Motor neuron (in vitro differentiated cells): Measurements from ENCODE around the gene TAGLN. TPM values are rescaled to one million over a fixed set of nuclear protein-coding genes. Genes with fewer than 3 reads are reported as not detected.
A peak's percentile ranks its signal among the peaks of the same experiment; 100 is the strongest.
"Not testable (repeated sequence)": the region's sequence is repeated elsewhere in the genome, so short reads cannot be mapped to it uniquely, and the experiment has no call there.

Experiments used
- ATAC-seq, 8 experiments: fragments of 200-7000 bp; cut with Tn5 transposase; replicated peaks in 6 of 8; 2 replicates each; pipeline ENCODE4 v1.8.0; 2021; ENCODE audit warnings: mild to moderate bottlenecking in 8 of 8, moderate library complexity in 8 of 8
- H3K27ac ChIP-seq, 2 donors: fragments of 250-450 bp; sonication (Bioruptor Pico); 2 replicates each; pipeline ENCODE4 v1.9.0; 2021; ENCODE audit warnings: antibody characterized with exemption in 2 of 2, mild to moderate bottlenecking in 2 of 2, moderate library complexity in 1 of 2
- H3K4me1 ChIP-seq, 2 donors: fragments of 250-450 bp; sonication (Bioruptor Pico); replicated peaks in 1 of 2; 2 replicates each; pipeline ENCODE4 v1.6.1; 2021; ENCODE audit warnings: antibody characterized with exemption in 2 of 2, mild to moderate bottlenecking in 2 of 2, moderate library complexity in 1 of 2
- H3K4me3 ChIP-seq, 5 donors: fragments of 250-450 bp; sonication (Bioruptor Pico); 2 replicates each; pipeline ENCODE4 v1.9.0; 2021; ENCODE audit warnings: antibody characterized with exemption in 5 of 5, mild to moderate bottlenecking in 5 of 5, moderate library complexity in 4 of 5
- WGBS, 10 experiments: fragments of 450-650 bp; shearing (Covaris generic); methylation state at CpG; one replicate each; pipeline ENCODE4 v1.0.0; 2022; 5-methylcytosine and 5-hydroxymethylcytosine counted together
- in situ Hi-C, 9 experiments: fragments of 400-800 bp; cut with MboI; loops; one replicate each; pipeline ENCODE4 v1.15.0; 2021; ENCODE audit warnings: low sequenced_read_pairs in 9 of 9, low pct_unique_long_range_greater_than_20kb in 2 of 9; ENCODE audit not compliant: unreplicated experiment in 9 of 9
- total RNA-seq, 8 experiments: library from RNA; unstranded; fragments of 300-600 nt; gene quantifications; 2 replicates each; pipeline versions ENCODE4 v1.2.3 to v1.2.4, GENCODE V29; 2022

The TAGLN gene
- total RNA-seq, 8 experiments from 2014 or later: 1.5 to 622 (median 4.9) TPM

DNA sequence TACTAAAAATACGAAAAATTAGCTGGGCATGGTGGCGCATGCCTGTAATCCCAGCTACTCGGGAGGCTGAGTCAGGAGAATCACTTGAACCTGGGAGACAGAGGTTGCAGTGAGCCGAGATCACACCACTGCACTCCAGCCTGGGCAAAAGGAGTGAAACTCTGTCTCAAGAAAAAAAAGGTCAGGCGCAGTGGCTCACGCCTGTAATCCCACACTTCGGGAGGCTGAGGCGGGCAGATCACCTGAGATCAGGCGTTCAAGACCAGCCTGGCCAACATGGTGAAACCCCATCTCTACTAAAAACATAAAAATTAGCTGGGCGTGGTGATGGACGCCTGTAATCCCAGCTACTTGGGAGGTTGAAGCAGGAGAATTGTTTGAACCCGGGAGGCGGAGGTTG is 16.0 kb upstream of the TAGLN start:
- ATAC-seq, H3K4me1 ChIP-seq, H3K4me3 ChIP-seq, in situ Hi-C loops, H3K27ac ChIP-seq: not testable (repeated sequence)
- WGBS, 10 experiments: 80 to 96% (median 90%) methylated on average over 1 to 9 of the region's 13 CpGs; no CpG with 5 or more reads in 2 of the 10 experiments

DNA sequence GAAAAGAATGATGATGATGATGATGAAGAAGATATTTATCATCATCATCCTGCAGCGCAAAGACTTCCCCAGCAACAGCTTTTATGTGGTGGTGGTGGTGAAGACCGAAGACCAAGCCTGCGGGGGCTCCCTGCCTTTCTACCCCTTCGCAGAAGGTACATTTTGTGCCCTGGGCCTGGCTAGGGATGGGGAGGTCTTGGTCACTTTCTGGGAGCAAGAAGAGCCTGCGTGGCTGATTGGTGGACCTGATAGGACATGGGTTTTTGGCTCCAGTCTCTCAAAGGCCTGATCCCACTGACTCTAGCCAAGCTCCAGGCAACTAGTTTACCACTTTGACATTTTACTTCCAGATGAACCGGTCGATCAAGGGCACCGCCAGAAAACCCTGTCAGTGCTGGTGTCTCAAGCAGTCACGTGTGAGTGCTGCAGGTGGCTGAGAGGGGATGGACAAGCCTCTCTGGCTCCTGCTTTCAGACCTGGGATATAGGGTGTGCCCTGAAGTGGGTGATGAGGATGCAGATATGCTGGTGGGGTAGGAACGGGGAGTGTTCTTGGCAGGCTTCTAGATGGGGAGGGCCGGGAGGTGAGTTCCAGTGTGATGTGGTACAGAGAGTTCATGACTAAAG is 15.3 kb upstream of the TAGLN start:
- Histone ChIP-seq H3K4me1 (peaks cover 7 to 8% of the 10 kb centered on the region in 2 donors), H3K4me3 (no peak overlapping the region), H3K27ac (no peak overlapping the region)
- WGBS, 10 experiments: 60 to 100% (median 91%) methylated on average over 1 to 5 of the region's 11 CpGs; no CpG with 5 or more reads in 2 of the 10 experiments
- in situ Hi-C loops: no loop called here
- peak in 1 of 8 experiments; percentile 11 for ATAC-seq

DNA sequence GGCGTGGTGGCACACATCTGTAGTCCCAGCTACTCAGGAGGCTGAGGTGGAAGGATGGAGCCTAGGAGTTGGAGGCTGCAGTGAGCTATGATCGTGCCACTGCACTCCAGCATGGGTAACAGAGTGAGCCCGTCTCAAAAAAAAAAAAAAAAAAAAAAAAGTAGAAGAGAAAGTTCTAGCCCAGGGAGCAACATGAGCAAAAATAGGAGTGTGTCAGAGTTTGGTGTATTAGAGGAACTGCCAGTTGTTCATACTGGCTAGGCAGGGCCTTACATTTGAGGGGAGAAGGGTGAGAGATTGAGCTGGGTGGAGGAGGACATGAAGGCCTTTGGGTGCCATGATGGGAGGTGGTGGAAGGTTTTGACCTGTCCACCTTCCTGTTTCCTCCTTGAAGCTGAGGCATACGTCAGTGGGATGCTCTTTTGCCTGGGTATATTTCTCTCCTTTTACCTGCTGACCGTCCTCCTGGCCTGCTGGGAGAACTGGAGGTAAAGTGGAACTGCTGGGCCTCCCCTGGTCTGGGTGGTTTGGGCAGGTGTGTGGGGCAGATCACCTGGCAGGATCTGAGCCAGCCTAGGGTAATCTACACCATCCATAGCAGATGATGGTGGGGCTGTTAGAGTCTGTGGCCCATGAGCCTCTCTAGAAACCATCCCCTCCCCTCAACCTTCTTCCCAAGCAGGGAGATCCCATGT is 13.3 kb upstream of the TAGLN start:
- WGBS, 10 experiments: 80 to 100% (median 91%) methylated on average over 1 to 4 of the region's 5 CpGs; no CpG with 5 or more reads in 4 of the 10 experiments
- ATAC-seq: no peak
- in situ Hi-C loops: no loop called here

DNA sequence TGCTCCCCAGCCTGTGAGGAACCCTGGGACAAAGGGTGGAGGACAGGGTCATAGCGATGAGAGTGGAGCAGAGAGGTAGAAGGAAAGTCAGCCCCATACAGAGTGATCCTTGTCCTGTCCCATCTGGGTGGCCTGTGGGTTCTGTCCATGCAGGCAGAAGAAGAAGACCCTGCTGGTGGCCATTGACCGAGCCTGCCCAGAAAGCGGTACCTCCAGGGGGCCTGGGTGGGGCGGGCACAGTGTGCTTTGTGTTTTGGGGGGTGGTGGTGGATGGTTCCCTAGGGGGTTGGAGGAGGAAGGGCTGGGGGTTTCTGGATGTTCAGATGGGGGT is 12.8 kb upstream of the TAGLN start:
- ATAC-seq: no peak
- Histone ChIP-seq H3K4me3 (no peak overlapping the region), H3K4me1 (no peaks in the 10 kb centered on the region), H3K27ac (no peak overlapping the region)
- WGBS, 10 experiments: no CpG with 5 or more reads among the region's 4 CpGs
- in situ Hi-C loops: no loop called here

More for the DNA sequence above, 13.3 kb upstream of the TAGLN start:
- Histone ChIP-seq H3K4me1 (no peaks in the 10 kb centered on the region), H3K27ac (no peak overlapping the region), H3K4me3 (no peak overlapping the region)

DNA sequence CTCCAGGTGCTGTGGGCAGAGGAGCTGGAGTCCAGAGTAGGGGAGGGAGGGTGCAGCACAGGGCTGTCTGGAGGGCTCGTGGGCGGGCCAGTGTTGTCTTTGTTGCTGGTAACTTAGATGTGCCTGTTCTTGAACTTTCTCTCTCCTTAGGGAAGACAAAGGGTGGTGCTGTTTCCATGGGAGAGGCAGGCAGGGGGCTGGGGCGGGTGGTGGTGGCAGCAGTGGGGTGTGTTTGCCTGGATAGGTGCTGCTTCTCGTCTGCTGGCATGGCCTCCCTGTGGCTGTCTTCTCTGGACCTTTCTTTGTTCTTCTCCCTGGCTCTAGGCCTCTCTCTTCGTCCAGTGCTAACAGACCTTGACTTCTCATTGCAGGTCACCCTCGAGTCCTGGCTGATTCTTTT is 12.2 kb upstream of the TAGLN start:
- H3K4me1 ChIP-seq: no peaks in the 10 kb centered on the region
- WGBS, 10 experiments: 75 to 92% (median 80%) methylated on average over 1 to 2 of the region's 6 CpGs; no CpG with 5 or more reads in 6 of the 10 experiments
- in situ Hi-C loops: no loop called here
- H3K27ac ChIP-seq: no peak overlapping the region
- peak in 3 of 8 experiments; percentile 18 to 34 (median 30) for ATAC-seq
- no peak overlapping the region for H3K4me3 ChIP-seq

DNA sequence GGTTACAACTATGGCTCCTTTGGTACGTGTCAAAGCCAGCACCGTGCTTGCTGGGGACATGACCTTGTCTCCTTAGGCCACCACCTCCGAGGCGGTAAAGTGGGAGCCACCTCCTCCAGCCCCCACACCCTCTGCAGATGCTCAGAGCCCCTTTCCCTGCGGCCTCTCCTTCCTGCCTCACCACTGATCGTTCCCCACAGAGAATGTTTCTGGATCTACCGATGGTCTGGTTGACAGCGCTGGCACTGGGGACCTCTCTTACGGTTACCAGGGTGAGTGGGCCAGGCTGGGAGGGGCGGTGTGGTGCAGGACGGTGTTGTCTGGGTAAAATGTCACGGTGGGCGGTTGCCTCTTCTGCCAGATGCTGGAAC is 11.8 kb upstream of the TAGLN start:
- in situ Hi-C loops: no loop called here
- no peak for ATAC-seq
- no peak overlapping the region for H3K4me3 ChIP-seq
- H3K27ac ChIP-seq: no peak overlapping the region
- no peaks in the 10 kb centered on the region for H3K4me1 ChIP-seq
- 82 to 100% (median 100%) methylated on average over 1 to 7 of the region's 13 CpGs; no CpG with 5 or more reads in 5 of the 10 experiments for WGBS, 10 experiments

DNA sequence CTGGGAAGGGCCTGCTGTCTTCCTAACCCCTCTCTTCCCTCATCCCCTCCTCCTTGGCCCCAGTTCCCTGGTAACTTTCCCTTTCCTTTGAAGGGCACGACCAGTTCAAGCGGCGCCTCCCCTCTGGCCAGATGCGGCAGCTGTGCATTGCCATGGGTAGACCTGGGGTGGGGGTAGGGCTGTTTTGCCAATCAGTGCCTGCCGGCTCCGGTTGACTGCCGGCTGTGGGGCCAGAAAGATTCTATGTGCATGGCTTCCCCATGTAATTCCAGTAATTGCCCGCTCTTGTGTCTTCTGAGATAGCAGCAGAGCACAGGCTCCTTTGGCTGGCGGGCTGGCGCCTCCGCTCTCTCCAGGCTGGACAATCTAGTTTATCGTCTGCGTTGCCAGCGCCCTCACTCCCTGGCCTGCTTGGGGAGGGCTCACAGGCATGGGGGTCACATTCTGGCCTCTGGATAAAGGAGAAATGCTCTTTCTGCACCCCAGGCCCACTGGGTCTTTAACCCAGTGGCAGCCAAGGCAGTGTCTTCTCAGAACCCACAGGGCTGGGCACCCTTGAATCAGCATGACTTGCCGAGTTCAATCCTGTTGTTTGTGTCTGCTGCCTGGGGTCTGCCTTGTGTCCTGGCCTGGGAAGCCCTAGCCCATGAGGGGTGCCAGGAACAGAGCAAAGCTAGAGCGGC is 11.2 kb upstream of the TAGLN start:
- ATAC-seq: no peak
- Histone ChIP-seq H3K4me3 (no peak overlapping the region), H3K27ac (no peak overlapping the region), H3K4me1 (no peaks in the 10 kb centered on the region)
- WGBS, 10 experiments: 80 to 100% (median 100%) methylated on average over 1 to 2 of the region's 16 CpGs; no CpG with 5 or more reads in 2 of the 10 experiments
- in situ Hi-C loops: no loop called here

DNA sequence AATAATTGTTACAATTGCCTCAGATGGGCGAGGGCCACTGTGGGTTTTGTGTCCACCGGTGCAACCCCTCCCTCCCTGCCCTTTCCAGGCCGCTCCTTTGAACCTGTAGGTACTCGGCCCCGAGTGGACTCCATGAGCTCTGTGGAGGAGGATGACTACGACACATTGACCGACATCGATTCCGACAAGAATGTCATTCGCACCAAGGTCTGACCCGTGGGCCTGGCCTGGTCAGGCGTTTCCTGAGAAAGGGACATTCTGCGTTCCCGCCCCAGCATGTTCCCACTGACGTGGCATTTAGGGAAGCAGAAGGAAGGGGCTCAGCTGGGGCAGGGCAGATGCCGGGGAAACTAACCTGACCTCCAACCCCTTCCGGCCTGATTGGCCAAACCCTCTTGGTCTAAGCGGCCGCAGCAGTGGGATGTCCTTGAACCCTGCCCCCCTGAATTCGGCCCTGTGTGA is 10.5 kb upstream of the TAGLN start:
- Histone ChIP-seq H3K27ac (no peak overlapping the region), H3K4me3 (no peak overlapping the region), H3K4me1 (no peaks in the 10 kb centered on the region)
- in situ Hi-C loops: no loop called here
- no peak for ATAC-seq
- WGBS, 10 experiments: 70 to 100% (median 87%) methylated on average over 2 to 11 of the region's 20 CpGs; no CpG with 5 or more reads in 5 of the 10 experiments

DNA sequence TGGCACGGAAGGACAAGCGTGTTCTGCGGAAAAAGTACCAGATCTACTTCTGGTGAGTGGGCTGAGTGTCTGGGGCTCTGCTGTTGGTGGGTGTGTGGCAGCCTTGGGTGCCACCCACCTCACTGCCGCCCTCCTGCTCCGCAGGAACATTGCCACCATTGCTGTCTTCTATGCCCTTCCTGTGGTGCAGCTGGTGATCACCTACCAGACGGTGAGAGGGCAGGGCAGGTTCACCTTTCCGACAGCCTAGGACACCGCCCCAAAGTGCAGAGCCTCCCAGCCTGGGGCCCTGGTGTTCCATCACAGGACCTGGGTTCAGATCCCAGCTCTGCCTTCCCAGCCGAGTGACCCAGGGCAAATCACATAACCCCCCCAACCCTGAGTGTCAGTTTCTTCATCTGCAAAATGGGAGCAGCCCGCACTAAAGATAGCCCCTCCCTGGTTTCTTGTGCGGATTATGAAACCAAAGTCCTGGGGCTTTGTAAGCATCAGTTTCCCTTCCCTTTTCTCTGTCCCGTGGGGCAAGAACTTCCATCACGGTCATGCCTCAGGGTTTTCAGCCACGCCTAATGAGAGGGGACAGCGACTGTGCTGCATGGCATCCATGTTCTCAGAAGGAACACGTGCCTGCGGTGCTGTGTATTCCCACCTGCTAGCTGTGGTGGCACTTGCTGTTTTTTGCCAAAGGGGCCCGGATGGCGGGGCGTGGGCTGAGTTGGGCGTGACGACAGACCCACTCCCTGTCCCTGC is 9.8 kb upstream of the TAGLN start:
- H3K4me3 ChIP-seq: no peak overlapping the region
- in situ Hi-C loops: no loop called here
- H3K27ac ChIP-seq: no peak overlapping the region
- 80 to 100% (median 88%) methylated on average over 1 to 12 of the region's 22 CpGs; no CpG with 5 or more reads in 6 of the 10 experiments for WGBS, 10 experiments
- ATAC-seq: no peak
- H3K4me1 ChIP-seq: no peaks in the 10 kb centered on the region

DNA sequence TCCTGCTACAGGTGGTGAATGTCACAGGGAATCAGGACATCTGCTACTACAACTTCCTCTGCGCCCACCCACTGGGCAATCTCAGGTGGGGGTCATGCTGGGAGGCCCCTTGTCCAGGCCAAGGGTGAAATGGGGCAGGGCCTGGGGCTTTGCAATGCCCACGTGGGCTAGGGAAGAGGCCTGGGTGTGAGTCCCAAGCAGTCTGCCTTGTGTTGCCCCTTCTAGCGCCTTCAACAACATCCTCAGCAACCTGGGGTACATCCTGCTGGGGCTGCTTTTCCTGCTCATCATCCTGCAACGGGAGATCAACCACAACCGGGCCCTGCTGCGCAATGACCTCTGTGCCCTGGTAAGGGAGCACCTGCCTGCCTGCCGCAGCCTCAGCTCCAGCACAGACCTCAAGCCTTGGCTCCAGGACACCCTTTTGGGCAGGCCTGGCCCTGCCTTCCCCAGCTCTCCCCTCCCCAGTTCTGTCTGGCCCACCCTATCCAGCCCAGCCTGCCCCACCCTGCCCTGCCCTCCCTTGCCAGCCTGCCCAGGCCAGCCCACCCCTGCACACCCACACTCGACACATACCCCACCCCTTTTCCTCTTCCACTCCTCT is 9.1 kb upstream of the TAGLN start:
- Histone ChIP-seq H3K4me3 (no peak overlapping the region), H3K4me1 (no peaks in the 10 kb centered on the region), H3K27ac (no peak overlapping the region)
- peak in 1 of 8 experiments; percentile 12 for ATAC-seq
- 67 to 80% (median 67%) methylated on average over 1 to 2 of the region's 8 CpGs; no CpG with 5 or more reads in 7 of the 10 experiments for WGBS, 10 experiments
- in situ Hi-C loops: no loop called here

DNA sequence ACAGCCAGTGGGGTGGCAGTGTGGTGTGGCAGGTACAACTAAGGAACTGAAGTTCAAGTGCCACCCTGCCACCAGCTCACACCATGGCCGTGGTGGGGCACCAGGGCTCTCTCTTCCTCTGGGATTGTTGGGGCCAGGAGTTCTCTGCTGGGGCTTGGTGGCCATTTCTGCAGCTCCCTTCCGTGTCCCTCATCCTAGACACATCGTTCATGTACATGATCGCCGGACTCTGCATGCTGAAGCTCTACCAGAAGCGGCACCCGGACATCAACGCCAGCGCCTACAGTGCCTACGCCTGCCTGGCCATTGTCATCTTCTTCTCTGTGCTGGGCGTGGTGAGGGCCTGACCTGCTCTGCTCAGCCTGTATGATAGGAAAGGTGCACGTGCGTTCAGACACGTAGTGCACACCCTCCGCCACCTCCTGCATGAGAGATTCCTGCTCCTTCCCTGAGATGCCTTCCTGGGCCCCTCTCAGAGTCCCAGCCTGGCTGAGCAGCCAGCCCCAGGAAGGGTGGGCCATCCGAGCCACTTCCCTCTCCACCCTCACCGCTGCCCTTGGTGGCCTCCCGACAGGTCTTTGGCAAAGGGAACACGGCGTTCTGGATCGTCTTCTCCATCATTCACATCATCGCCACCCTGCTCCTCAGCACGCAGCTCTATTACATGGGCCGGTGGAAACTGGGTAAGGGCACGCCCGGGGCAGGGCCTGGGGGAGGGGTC is 7.3 kb upstream of the TAGLN start:
- Histone ChIP-seq H3K4me1 (no peaks in the 10 kb centered on the region), H3K4me3 (no peak overlapping the region), H3K27ac (no peak overlapping the region)
- no peak for ATAC-seq
- 67 to 100% (median 93%) methylated on average over 1 to 6 of the region's 26 CpGs; no CpG with 5 or more reads in 4 of the 10 experiments for WGBS, 10 experiments
- in situ Hi-C loops: no loop called here

DNA sequence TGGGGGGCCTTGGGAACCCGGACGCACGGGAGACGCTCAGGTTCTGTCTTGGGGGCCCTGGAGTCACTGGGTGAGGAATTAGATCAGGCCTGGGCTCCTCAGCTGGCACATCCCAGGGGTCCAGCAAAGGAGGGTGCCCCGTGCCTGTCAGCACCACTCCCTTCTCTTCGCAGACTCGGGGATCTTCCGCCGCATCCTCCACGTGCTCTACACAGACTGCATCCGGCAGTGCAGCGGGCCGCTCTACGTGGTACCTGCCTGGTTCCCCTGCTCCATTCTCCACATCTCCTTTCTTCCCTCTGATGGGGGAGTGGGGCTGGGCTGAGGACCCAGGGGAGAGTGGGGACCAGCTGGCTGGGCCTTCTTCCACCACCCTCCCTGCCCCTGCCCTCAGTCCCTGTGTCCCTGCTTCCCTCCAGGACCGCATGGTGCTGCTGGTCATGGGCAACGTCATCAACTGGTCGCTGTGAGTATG is 6.7 kb upstream of the TAGLN start:
- H3K4me3 ChIP-seq: no peak overlapping the region
- ATAC-seq: no peak
- no peak overlapping the region for H3K27ac ChIP-seq
- WGBS, 10 experiments: 93 to 94% methylated on average over 3 of the region's 17 CpGs; no CpG with 5 or more reads in 8 of the 10 experiments
- in situ Hi-C loops: no loop called here
- no peaks in the 10 kb centered on the region for H3K4me1 ChIP-seq
